Peyer's patch (tissue), 4 donors: ENCODE data around the gene DCAKD.

Experiments used
- POLR2A ChIP-seq, 2 donors: fragments of 450-650 bp; IDR thresholded peaks; one replicate each; pipeline ENCODE4 v1.5.1; 2017; ENCODE audit warnings: antibody characterized with exemption in 2 of 2, mild to moderate bottlenecking in 2 of 2, moderate library complexity in 2 of 2
- TF ChIP-seq, protein P1 (sequence below), 6 experiments: fragments of 450-650 bp in 4 of 6; fragments of 200-600 bp in 2 of 6; sonication (generic) in 1 of 6; IDR thresholded peaks; one replicate each; pipeline ENCODE4 v1.5.1; 2017 to 2019; ENCODE audit warnings: antibody characterized with exemption in 6 of 6, mild to moderate bottlenecking in 3 of 6, moderate library complexity in 1 of 6

DNA sequence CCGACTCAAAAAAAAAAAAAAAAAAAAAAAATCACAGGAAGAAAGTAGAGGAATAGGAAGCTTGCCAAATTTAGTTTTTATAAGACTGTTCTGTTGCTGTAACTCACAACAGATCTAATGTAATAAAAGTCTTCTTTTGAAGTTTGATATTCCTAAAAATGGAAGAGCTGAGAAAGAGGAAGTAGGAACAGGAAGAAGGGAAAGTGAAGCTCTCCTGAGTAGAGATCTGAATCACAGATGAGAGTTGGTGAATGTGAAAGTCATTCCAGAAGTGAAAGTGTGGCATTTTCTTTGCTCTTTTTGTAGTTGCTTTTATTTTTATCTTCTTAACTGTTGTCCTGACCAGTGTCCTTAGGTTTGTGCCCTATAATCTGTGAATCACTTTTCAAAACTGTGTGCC, 11.8 kb upstream of the DCAKD start:
- TF ChIP-seq, protein P1, sequence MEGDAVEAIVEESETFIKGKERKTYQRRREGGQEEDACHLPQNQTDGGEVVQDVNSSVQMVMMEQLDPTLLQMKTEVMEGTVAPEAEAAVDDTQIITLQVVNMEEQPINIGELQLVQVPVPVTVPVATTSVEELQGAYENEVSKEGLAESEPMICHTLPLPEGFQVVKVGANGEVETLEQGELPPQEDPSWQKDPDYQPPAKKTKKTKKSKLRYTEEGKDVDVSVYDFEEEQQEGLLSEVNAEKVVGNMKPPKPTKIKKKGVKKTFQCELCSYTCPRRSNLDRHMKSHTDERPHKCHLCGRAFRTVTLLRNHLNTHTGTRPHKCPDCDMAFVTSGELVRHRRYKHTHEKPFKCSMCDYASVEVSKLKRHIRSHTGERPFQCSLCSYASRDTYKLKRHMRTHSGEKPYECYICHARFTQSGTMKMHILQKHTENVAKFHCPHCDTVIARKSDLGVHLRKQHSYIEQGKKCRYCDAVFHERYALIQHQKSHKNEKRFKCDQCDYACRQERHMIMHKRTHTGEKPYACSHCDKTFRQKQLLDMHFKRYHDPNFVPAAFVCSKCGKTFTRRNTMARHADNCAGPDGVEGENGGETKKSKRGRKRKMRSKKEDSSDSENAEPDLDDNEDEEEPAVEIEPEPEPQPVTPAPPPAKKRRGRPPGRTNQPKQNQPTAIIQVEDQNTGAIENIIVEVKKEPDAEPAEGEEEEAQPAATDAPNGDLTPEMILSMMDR (IDR thresholded peaks at IDR 0.05) = no peak
- TF ChIP-seq POLR2A (IDR thresholded peaks at IDR 0.05) = no peak
